Esophagus squamous epithelium (tissue), 5 donors: ENCODE results near the gene SIAH2. TPM values are rescaled to one million over a fixed set of nuclear protein-coding genes. Genes with fewer than 3 reads are reported as not detected.

Source experiments
- DNase-seq: peaks from one replicate; lab custom pipeline; 2025; lab: John Stamatoyannopoulos, UW
- H3K27ac ChIP-seq, 4 donors: fragments of 200-600 bp; sonication (generic); one replicate each; pipeline ENCODE4 v1.5.1; 2016 to 2019; ENCODE audit warnings: mild to moderate bottlenecking in 1 of 4
- H3K27me3 ChIP-seq, 4 donors: fragments of 200-600 bp; sonication (generic); 1 replicate in 3 of 4; 2 replicates in 1 of 4; pipeline versions ENCODE4 v1.5.1 to v1.6.0; 2017 to 2021; ENCODE audit warnings: antibody characterized with exemption in 1 of 4
- H3K36me3 ChIP-seq, 3 donors: fragments of 200-600 bp; sonication (generic); one replicate each; pipeline ENCODE4 v1.5.1; 2016 to 2019
- H3K4me1 ChIP-seq, 3 donors: fragments of 200-600 bp; sonication (generic); one replicate each; pipeline ENCODE4 v1.5.1; 2017 to 2019
- H3K4me3 ChIP-seq, 4 donors: fragments of 200-600 bp; sonication (generic); 1 replicate in 3 of 4; 2 replicates in 1 of 4; pipeline ENCODE4 v1.5.1; 2016 to 2019; ENCODE audit warnings: mild to moderate bottlenecking in 2 of 4, moderate library complexity in 1 of 4
- H3K9me3 ChIP-seq, 3 donors: fragments of 200-600 bp; sonication (generic); one replicate each; pipeline ENCODE4 v1.5.1; 2016 to 2019
- POLR2A ChIP-seq, 4 donors: fragments of 450-650 bp; IDR thresholded peaks; one replicate each; pipeline ENCODE4 v1.6.1; 2017; ENCODE audit warnings: antibody characterized with exemption in 4 of 4, mild to moderate bottlenecking in 4 of 4, moderate library complexity in 3 of 4
- WGBS, 2 donors: methylation state at CpG; one replicate each; pipeline ENCODE4 v1.1.5; 2018; 5-methylcytosine and 5-hydroxymethylcytosine counted together
- intact Hi-C: fragments of 100-400 bp; cut with DNase I; formaldehyde crosslinking; loops from one replicate; pipeline ENCODE4 v1.15.0; 2022
- total RNA-seq, 4 donors: library from RNA; depleted of rRNA; stranded (reverse); fragments of >200 nt; gene quantifications; one replicate each; pipeline ENCODE4 v1.1.0, GENCODE V29; 2016
- TF ChIP-seq, protein P1 (sequence below), 6 experiments: fragments of 450-650 bp in 4 of 6; fragments of 200-600 bp in 2 of 6; sonication (generic) in 2 of 6; IDR thresholded peaks; one replicate each; pipeline ENCODE4 v1.5.1; 2016 to 2019; ENCODE audit warnings: antibody characterized with exemption in 6 of 6, mild to moderate bottlenecking in 4 of 6, moderate library complexity in 4 of 6
- donor health status: DM: yes; HTN: yes; CAD: no.

The SIAH2 gene
- total RNA-seq, 4 donors from 2014 or later: 39.4 to 74.8 (median 51.8) TPM

DNA sequence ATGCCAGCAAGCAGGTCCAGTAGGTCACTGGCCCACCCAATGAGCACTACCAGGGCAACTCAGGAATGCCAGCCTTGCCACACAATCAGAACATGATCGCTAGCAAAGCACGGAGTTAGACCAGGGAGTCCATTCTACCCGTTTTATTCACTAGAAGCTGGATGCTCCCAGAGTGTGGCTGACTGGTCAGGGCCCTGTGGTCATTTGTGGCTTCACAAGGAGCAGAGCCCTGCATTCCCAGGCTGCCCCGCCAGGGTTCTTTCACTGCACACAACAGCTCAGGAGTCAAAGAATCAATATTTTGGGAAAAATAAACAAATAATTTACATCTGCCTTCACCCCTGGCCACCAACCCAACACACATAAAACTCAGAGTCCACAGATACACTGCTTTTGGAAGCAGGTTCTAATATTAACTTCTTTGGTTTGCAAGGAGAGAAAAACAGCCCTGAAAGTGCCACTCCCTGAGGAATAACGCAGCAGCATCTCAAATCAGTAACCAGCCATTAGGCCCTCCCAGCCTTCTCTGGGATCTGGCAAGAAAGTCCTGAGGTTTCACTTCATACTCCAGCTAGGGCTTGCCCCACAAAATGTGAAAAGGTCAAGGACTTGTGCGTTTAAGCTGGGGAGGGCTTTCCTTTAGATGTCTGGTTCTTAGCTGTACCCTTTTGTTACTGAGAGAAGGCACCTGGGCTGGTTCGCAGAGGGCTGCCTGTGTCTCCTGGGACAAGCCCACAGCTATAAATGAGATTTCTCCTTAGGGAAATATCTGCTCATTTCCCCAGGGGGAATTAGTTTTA, 16.0 kb downstream of the SIAH2 start:
- intact Hi-C loops: no loop called here

GRCh38 chr3:150745832-150746231, 17.1 kb downstream of the SIAH2 start:
- 88 to 89% methylated on average over 3 of the region's 3 CpGs for WGBS, 2 donors
- no peaks in the 10 kb centered on the region for H3K27me3 ChIP-seq
- no peak for DNase-seq

More for the DNA sequence above, 16.0 kb downstream of the SIAH2 start:
- WGBS, 2 donors: 44 to 67% methylated on average over 5 to 6 of the region's 7 CpGs
- Histone ChIP-seq H3K36me3 (peaks cover 0 to 6% (median 0%) of the 10 kb centered on the region in 3 donors), H3K9me3 (no peaks in the 10 kb centered on the region), H3K27ac (peak overlapping the region; percentile 53 to 79 (median 64)), H3K4me1 (peaks cover 40 to 100% (median 69%) of the 10 kb centered on the region in 3 donors), H3K4me3 (peak overlapping the region in 1 of 4 donors; percentile 12), H3K27me3 (no peaks in the 10 kb centered on the region)
- no peak for DNase-seq
- TF ChIP-seq, protein P1, sequence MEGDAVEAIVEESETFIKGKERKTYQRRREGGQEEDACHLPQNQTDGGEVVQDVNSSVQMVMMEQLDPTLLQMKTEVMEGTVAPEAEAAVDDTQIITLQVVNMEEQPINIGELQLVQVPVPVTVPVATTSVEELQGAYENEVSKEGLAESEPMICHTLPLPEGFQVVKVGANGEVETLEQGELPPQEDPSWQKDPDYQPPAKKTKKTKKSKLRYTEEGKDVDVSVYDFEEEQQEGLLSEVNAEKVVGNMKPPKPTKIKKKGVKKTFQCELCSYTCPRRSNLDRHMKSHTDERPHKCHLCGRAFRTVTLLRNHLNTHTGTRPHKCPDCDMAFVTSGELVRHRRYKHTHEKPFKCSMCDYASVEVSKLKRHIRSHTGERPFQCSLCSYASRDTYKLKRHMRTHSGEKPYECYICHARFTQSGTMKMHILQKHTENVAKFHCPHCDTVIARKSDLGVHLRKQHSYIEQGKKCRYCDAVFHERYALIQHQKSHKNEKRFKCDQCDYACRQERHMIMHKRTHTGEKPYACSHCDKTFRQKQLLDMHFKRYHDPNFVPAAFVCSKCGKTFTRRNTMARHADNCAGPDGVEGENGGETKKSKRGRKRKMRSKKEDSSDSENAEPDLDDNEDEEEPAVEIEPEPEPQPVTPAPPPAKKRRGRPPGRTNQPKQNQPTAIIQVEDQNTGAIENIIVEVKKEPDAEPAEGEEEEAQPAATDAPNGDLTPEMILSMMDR (IDR thresholded peaks at IDR 0.05): no peak
- no peak for TF ChIP-seq POLR2A (IDR thresholded peaks at IDR 0.05)

DNA sequence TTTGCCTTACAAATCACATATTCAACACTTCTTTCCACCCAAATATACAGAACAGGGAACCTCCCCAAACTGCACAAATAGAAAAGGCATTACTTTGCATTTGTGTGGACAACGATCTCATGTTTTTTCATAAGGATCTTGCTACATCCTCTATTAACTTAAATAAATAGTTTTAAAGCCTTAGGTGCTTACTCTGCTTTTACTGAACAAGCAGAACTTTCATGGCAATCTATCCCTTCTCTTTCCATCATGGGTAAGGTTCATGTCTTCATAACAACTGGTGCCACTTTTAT, 18.1 kb downstream of the SIAH2 start:
- intact Hi-C loops: no loop called here
- 19 to 21% methylated on average over 1 of the region's 1 CpG for WGBS, 2 donors
- H3K9me3 ChIP-seq: no peaks in the 10 kb centered on the region
- TF ChIP-seq, protein P1 (IDR thresholded peaks at IDR 0.05): no peak
- TF ChIP-seq POLR2A (IDR thresholded peaks at IDR 0.05): no peak
- no peak overlapping the region for H3K4me3 ChIP-seq
- H3K27ac ChIP-seq: peak overlapping the region; percentile 65 to 79 (median 72)
- H3K27me3 ChIP-seq: no peaks in the 10 kb centered on the region
- H3K36me3 ChIP-seq: peaks cover 0 to 21% (median 8%) of the 10 kb centered on the region in 3 donors
- peaks cover 35 to 95% (median 55%) of the 10 kb centered on the region in 3 donors for H3K4me1 ChIP-seq
- DNase-seq: no peak

More at GRCh38 chr3:150745832-150746231, 17.1 kb downstream of the SIAH2 start:
- Histone ChIP-seq H3K4me1 (peaks cover 36 to 95% (median 58%) of the 10 kb centered on the region in 3 donors), H3K27ac (peak overlapping the region in 3 of 4 donors; percentile 71 to 79 (median 72)), H3K4me3 (no peak overlapping the region), H3K36me3 (peaks cover 0 to 18% (median 6%) of the 10 kb centered on the region in 3 donors), H3K9me3 (no peaks in the 10 kb centered on the region)
- TF ChIP-seq POLR2A (IDR thresholded peaks at IDR 0.05): no peak
- TF ChIP-seq, protein P1 (IDR thresholded peaks at IDR 0.05): no peak
- intact Hi-C loops: no loop called here

DNA sequence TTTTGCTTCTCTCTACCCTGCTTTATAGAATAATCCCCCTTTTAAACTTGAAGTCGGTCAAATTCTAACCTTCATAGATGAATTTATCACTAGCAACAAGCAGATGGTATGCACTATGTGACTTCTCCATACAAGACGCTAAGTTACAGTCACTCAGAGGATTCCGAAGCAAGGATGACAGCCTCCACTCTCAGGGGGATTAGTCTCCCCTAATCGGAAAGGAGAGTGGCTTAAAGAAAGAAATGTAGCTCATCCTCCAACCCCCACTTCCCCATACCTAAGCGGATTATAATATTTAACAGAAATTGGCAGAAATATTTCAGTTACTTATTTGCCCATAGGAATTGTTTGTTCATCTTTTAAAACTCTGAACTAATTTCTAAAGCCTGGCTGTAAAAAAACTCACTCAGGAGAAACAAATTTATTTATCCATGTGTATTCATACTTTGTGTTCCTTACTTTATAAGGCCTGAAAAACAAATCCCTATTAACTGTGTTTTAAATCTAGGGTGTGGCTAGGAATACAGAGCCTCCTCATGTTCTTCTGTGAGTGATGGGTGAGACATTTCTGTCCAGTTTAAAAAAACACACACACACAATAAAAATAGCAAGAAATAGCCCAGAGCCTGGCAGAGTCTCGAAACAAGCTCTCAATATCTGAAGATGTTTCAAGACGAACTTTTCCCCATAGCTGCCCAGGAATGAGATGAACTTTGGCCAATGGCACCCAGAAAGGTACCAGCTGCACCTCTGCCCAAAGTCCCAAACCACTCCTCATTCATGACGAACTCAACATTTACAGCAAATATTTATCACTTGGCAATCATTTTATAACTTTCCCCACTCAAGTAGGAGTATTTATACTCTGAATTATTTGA, 18.7 kb downstream of the SIAH2 start:
- peaks cover 35 to 95% (median 50%) of the 10 kb centered on the region in 3 donors for H3K4me1 ChIP-seq
- intact Hi-C loops: no loop called here
- TF ChIP-seq POLR2A (IDR thresholded peaks at IDR 0.05): no peak
- TF ChIP-seq, protein P1 (IDR thresholded peaks at IDR 0.05): no peak
- H3K27me3 ChIP-seq: no peaks in the 10 kb centered on the region
- no peak for DNase-seq
- H3K36me3 ChIP-seq: peaks cover 0 to 21% (median 8%) of the 10 kb centered on the region in 3 donors
- H3K4me3 ChIP-seq: peak overlapping the region in 1 of 4 donors; percentile 5
- H3K9me3 ChIP-seq: no peaks in the 10 kb centered on the region
- 41 to 42% methylated on average over 8 of the region's 8 CpGs for WGBS, 2 donors
- peak overlapping the region; percentile 65 to 79 (median 72) for H3K27ac ChIP-seq
